H1 (cell line): ENCODE data around the gene RPS6KC1.

Source experiments
- CTCF ChIP-seq, 3 experiments: IDR thresholded peaks; 1 replicate in 2 of 3; 2 replicates in 1 of 3; pipeline versions ENCODE4 v1.5.1 to v1.6.1; 2011; ENCODE audit warnings: low read length in 3 of 3, mild to moderate bottlenecking in 3 of 3, inconsistent platforms in 2 of 3, low read depth in 1 of 3, moderate library complexity in 1 of 3; ENCODE audit not compliant: insufficient read depth in 1 of 3; ENCODE audit errors: control extremely low read depth in 1 of 3
- HDAC2 ChIP-seq, 2 experiments: fragments of 300-600 bp in 1 of 2; sonication (generic) in 1 of 2; IDR thresholded peaks; 2 replicates each; pipeline ENCODE4 v1.6.1; 2011 to 2012; ENCODE audit warnings: low read depth in 2 of 2, low read length in 2 of 2, mild to moderate bottlenecking in 2 of 2, moderate library complexity in 2 of 2, borderline replicate concordance in 1 of 2, inconsistent platforms in 1 of 2
- MAX ChIP-seq: IDR thresholded peaks from 2 replicates; pipeline ENCODE4 v1.6.1; 2012; ENCODE audit warnings: inconsistent platforms
- NRF1 ChIP-seq: IDR thresholded peaks from 2 replicates; pipeline ENCODE4 v1.6.1; 2011; ENCODE audit warnings: mild to moderate bottlenecking, low read depth, low read length, improper control_type of control experiment
- SIN3A ChIP-seq, 2 experiments: IDR thresholded peaks in 1 of 2; conservative IDR thresholded peaks in 1 of 2; 2 replicates each; pipeline ENCODE4 v1.6.1; 2011 to 2012; ENCODE audit warnings: low read length in 2 of 2, improper control_type of control experiment in 1 of 2, low read depth in 1 of 2, mild to moderate bottlenecking in 1 of 2
- TF ChIP-seq, protein P1 (sequence below): IDR thresholded peaks from 2 replicates; pipeline ENCODE4 v1.6.1; 2011; ENCODE audit warnings: low read depth, mild to moderate bottlenecking, low read length; ENCODE audit not compliant: insufficient read depth

GRCh38 chr1:213041443-213041842 lies 9.6 kb upstream of the RPS6KC1 start:
- TF ChIP-seq MAX (no peak), CTCF (IDR thresholded peaks at IDR 0.05; ENCODE audit: control extremely low read depth in 1 of 3, insufficient read depth in 1 of 3, low read depth in 1 of 3, low read length in 3 of 3) (no peak), HDAC2 (IDR thresholded peaks at IDR 0.05; ENCODE audit: borderline replicate concordance in 1 of 2, low read depth in 2 of 2, low read length in 2 of 2) (no peak), NRF1 (no peak), SIN3A (conservative IDR thresholded peaks at IDR 0.05 in 1 of 2, IDR thresholded peaks at IDR 0.05 in 1 of 2; ENCODE audit: low read depth in 1 of 2, low read length in 2 of 2) (no peak)
- TF ChIP-seq, protein P1, sequence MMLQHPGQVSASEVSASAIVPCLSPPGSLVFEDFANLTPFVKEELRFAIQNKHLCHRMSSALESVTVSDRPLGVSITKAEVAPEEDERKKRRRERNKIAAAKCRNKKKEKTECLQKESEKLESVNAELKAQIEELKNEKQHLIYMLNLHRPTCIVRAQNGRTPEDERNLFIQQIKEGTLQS = no peak
